GM23338 (cell line): ENCODE results near the gene PLXNA2. TPM values are rescaled to one million over a fixed set of nuclear protein-coding genes. Genes with fewer than 3 reads are reported as not detected.
A peak's percentile ranks its signal among the peaks of the same experiment; 100 is the strongest.

Experiments
- ATAC-seq: fragments of 200-7000 bp; cut with Tn5 transposase; 3 replicates; pipeline ENCODE4 v1.9.1; 2020
- DNase-seq: peaks from one replicate; pipeline ENCODE4 v3.0.0-alpha.2; 2015; ENCODE audit warnings: low spot score
- H2AFZ ChIP-seq: fragments of 200-600 bp; sonication (generic); 2 replicates; pipeline ENCODE4 v1.8.0; 2016; ENCODE audit warnings: antibody characterized with exemption, mild to moderate bottlenecking, moderate library complexity
- H3F3A ChIP-seq: fragments of 200-600 bp; sonication (generic); replicated peaks from 2 replicates; pipeline ENCODE4 v1.8.0; 2017; ENCODE audit warnings: antibody characterized with exemption, mixed run types, low read depth
- H3K27ac ChIP-seq: fragments of 200-600 bp; sonication (generic); 2 replicates; pipeline ENCODE4 v1.6.1; 2016; ENCODE audit warnings: low read depth
- H3K27me3 ChIP-seq: fragments of 200-600 bp; sonication (generic); 2 replicates; pipeline ENCODE4 v1.8.0; 2016; ENCODE audit warnings: mild to moderate bottlenecking, mixed run types, moderate library complexity; ENCODE audit not compliant: insufficient read depth
- H3K36me3 ChIP-seq: fragments of 200-600 bp; sonication (generic); 2 replicates; pipeline ENCODE4 v1.8.0; 2016; ENCODE audit warnings: mild to moderate bottlenecking; ENCODE audit not compliant: insufficient read depth
- H3K4me1 ChIP-seq: fragments of 200-600 bp; sonication (generic); 2 replicates; pipeline ENCODE4 v1.8.0; 2016; ENCODE audit warnings: mild to moderate bottlenecking, moderate library complexity; ENCODE audit not compliant: insufficient read depth
- H3K4me2 ChIP-seq: fragments of 200-600 bp; sonication (generic); 2 replicates; pipeline ENCODE4 v1.7.1; 2017; ENCODE audit warnings: mixed run types
- H3K4me3 ChIP-seq: fragments of 200-600 bp; sonication (generic); 2 replicates; pipeline ENCODE4 v1.6.1; 2016; ENCODE audit warnings: mixed run types
- H3K79me2 ChIP-seq: fragments of 200-600 bp; sonication (generic); replicated peaks from 2 replicates; pipeline ENCODE4 v1.8.0; 2017; ENCODE audit warnings: mild to moderate bottlenecking; ENCODE audit not compliant: insufficient read depth
- H3K9me2 ChIP-seq: fragments of 200-600 bp; sonication (generic); 2 replicates; pipeline ENCODE4 v1.8.0; 2017; ENCODE audit not compliant: insufficient read depth
- H4K20me1 ChIP-seq: fragments of 200-600 bp; sonication (generic); replicated peaks from 2 replicates; pipeline ENCODE4 v1.8.0; 2017; ENCODE audit warnings: mild to moderate bottlenecking; ENCODE audit not compliant: insufficient read depth
- H3K27ac Mint-ChIP-seq: 2 replicates; pipeline ENCODE4 v1.8.0; 2020; ENCODE audit warnings: inconsistent platforms, mild to moderate bottlenecking, moderate library complexity, mixed read lengths
- H3K27me3 Mint-ChIP-seq: 3 replicates; pipeline ENCODE4 v1.8.0; 2022; ENCODE audit warnings: low read depth, mild to moderate bottlenecking, moderate library complexity, mixed read lengths, inconsistent platforms; ENCODE audit not compliant: insufficient read depth, poor library complexity
- H3K36me3 Mint-ChIP-seq: 3 replicates; pipeline ENCODE4 v1.8.0; 2021; ENCODE audit warnings: low read depth, mild to moderate bottlenecking, inconsistent platforms, moderate library complexity, mixed read lengths
- H3K4me1 Mint-ChIP-seq: 3 replicates; pipeline ENCODE4 v1.8.0; 2020; ENCODE audit warnings: mild to moderate bottlenecking, inconsistent platforms, mixed read lengths
- H3K4me3 Mint-ChIP-seq: 3 replicates; pipeline ENCODE4 v1.8.0; 2021; ENCODE audit warnings: moderate library complexity, mild to moderate bottlenecking, inconsistent platforms, mixed read lengths
- H3K9me3 Mint-ChIP-seq: 3 replicates; pipeline ENCODE4 v1.8.0; 2020; ENCODE audit warnings: moderate library complexity, mild to moderate bottlenecking, inconsistent platforms, mixed read lengths
- EZH2 ChIP-seq: fragments of 200-600 bp; sonication (generic); IDR thresholded peaks from one replicate; pipeline ENCODE4 v1.8.0; 2017; ENCODE audit warnings: antibody characterized with exemption, mild to moderate bottlenecking, low read depth; ENCODE audit not compliant: unreplicated experiment
- EZH2phosphoT487 ChIP-seq: fragments of 200-600 bp; sonication (generic); IDR thresholded peaks from one replicate; pipeline ENCODE4 v1.8.1; 2018; ENCODE audit warnings: antibody characterized with exemption; ENCODE audit not compliant: unreplicated experiment
- JUNB ChIP-seq: IDR thresholded peaks from one replicate; pipeline ENCODE4 v1.6.1; 2016; ENCODE audit warnings: antibody characterized with exemption; ENCODE audit not compliant: unreplicated experiment
- NANOG ChIP-seq: IDR thresholded peaks from 2 replicates; pipeline ENCODE4 v1.6.1; 2016; ENCODE audit warnings: antibody characterized with exemption, borderline replicate concordance
- ZNF114 ChIP-seq: fragments of 250-450 bp; sonication (Bioruptor Pico); IDR thresholded peaks from 2 replicates; pipeline ENCODE4 v1.5.0; 2020; ENCODE audit warnings: mild to moderate bottlenecking, moderate library complexity
- polyA plus RNA-seq: library from polyadenylated mRNA; unstranded; fragments of >200 nt; fragmentation: Nextera tagmentation; extraction: Ambion mirVana; gene quantifications from 2 replicates; pipeline ENCODE4 v1.2.1, GENCODE V29; 2016
- total RNA-seq: library from RNA; depleted of rRNA; stranded (reverse); fragments of >200 nt; shearing (Covaris generic); gene quantifications from 2 replicates; pipeline ENCODE4 v1.2.3, GENCODE V29; 2014
- TF ChIP-seq, protein P1 (sequence below): IDR thresholded peaks from one replicate; pipeline ENCODE4 v1.6.1; 2018; ENCODE audit warnings: antibody characterized with exemption; ENCODE audit not compliant: unreplicated experiment
- TF ChIP-seq, protein P2 (sequence below): fragments of 250-450 bp; sonication (Bioruptor Pico); IDR thresholded peaks from 2 replicates; pipeline ENCODE4 v1.5.0; 2020; ENCODE audit warnings: mild to moderate bottlenecking, moderate library complexity
- TF ChIP-seq, protein P3 (sequence below): IDR thresholded peaks from 2 replicates; pipeline ENCODE4 v1.6.1; 2016; ENCODE audit warnings: antibody characterized with exemption

PLXNA2 gene
- total and polyA plus RNA-seq, 2 experiments from 2014 or later = 0.40 to 1.8 TPM

DNA sequence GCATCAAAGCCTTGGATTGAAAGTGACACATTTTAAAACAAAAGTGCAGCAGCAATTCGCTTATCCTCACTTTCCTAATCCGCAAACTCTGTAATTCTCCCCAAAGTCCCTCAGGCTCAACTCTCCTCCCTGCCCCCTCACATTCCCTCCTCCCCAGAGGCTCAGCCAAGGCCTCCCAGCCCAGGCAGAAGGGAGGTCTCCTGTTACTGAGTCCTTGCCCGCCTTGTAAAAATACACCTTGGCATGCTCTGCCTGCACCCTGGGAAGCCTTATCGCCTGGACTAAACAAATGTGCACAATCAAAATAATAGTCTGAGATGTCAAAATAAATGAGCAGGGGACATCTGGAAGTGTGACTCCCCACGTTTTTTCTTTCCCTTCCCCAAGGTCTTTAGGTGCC is 109.7 kb downstream of the PLXNA2 start:
- H3K36me3 ChIP-seq = no peaks in the 10 kb centered on the region
- peak; percentile 22 for ATAC-seq
- no peak for TF ChIP-seq NANOG
- no peak for TF ChIP-seq EZH2phosphoT487
- no peak for TF ChIP-seq EZH2
- TF ChIP-seq, protein P1, sequence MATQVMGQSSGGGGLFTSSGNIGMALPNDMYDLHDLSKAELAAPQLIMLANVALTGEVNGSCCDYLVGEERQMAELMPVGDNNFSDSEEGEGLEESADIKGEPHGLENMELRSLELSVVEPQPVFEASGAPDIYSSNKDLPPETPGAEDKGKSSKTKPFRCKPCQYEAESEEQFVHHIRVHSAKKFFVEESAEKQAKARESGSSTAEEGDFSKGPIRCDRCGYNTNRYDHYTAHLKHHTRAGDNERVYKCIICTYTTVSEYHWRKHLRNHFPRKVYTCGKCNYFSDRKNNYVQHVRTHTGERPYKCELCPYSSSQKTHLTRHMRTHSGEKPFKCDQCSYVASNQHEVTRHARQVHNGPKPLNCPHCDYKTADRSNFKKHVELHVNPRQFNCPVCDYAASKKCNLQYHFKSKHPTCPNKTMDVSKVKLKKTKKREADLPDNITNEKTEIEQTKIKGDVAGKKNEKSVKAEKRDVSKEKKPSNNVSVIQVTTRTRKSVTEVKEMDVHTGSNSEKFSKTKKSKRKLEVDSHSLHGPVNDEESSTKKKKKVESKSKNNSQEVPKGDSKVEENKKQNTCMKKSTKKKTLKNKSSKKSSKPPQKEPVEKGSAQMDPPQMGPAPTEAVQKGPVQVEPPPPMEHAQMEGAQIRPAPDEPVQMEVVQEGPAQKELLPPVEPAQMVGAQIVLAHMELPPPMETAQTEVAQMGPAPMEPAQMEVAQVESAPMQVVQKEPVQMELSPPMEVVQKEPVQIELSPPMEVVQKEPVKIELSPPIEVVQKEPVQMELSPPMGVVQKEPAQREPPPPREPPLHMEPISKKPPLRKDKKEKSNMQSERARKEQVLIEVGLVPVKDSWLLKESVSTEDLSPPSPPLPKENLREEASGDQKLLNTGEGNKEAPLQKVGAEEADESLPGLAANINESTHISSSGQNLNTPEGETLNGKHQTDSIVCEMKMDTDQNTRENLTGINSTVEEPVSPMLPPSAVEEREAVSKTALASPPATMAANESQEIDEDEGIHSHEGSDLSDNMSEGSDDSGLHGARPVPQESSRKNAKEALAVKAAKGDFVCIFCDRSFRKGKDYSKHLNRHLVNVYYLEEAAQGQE = no peak
- TF ChIP-seq JUNB = no peak
- TF ChIP-seq, protein P2, sequence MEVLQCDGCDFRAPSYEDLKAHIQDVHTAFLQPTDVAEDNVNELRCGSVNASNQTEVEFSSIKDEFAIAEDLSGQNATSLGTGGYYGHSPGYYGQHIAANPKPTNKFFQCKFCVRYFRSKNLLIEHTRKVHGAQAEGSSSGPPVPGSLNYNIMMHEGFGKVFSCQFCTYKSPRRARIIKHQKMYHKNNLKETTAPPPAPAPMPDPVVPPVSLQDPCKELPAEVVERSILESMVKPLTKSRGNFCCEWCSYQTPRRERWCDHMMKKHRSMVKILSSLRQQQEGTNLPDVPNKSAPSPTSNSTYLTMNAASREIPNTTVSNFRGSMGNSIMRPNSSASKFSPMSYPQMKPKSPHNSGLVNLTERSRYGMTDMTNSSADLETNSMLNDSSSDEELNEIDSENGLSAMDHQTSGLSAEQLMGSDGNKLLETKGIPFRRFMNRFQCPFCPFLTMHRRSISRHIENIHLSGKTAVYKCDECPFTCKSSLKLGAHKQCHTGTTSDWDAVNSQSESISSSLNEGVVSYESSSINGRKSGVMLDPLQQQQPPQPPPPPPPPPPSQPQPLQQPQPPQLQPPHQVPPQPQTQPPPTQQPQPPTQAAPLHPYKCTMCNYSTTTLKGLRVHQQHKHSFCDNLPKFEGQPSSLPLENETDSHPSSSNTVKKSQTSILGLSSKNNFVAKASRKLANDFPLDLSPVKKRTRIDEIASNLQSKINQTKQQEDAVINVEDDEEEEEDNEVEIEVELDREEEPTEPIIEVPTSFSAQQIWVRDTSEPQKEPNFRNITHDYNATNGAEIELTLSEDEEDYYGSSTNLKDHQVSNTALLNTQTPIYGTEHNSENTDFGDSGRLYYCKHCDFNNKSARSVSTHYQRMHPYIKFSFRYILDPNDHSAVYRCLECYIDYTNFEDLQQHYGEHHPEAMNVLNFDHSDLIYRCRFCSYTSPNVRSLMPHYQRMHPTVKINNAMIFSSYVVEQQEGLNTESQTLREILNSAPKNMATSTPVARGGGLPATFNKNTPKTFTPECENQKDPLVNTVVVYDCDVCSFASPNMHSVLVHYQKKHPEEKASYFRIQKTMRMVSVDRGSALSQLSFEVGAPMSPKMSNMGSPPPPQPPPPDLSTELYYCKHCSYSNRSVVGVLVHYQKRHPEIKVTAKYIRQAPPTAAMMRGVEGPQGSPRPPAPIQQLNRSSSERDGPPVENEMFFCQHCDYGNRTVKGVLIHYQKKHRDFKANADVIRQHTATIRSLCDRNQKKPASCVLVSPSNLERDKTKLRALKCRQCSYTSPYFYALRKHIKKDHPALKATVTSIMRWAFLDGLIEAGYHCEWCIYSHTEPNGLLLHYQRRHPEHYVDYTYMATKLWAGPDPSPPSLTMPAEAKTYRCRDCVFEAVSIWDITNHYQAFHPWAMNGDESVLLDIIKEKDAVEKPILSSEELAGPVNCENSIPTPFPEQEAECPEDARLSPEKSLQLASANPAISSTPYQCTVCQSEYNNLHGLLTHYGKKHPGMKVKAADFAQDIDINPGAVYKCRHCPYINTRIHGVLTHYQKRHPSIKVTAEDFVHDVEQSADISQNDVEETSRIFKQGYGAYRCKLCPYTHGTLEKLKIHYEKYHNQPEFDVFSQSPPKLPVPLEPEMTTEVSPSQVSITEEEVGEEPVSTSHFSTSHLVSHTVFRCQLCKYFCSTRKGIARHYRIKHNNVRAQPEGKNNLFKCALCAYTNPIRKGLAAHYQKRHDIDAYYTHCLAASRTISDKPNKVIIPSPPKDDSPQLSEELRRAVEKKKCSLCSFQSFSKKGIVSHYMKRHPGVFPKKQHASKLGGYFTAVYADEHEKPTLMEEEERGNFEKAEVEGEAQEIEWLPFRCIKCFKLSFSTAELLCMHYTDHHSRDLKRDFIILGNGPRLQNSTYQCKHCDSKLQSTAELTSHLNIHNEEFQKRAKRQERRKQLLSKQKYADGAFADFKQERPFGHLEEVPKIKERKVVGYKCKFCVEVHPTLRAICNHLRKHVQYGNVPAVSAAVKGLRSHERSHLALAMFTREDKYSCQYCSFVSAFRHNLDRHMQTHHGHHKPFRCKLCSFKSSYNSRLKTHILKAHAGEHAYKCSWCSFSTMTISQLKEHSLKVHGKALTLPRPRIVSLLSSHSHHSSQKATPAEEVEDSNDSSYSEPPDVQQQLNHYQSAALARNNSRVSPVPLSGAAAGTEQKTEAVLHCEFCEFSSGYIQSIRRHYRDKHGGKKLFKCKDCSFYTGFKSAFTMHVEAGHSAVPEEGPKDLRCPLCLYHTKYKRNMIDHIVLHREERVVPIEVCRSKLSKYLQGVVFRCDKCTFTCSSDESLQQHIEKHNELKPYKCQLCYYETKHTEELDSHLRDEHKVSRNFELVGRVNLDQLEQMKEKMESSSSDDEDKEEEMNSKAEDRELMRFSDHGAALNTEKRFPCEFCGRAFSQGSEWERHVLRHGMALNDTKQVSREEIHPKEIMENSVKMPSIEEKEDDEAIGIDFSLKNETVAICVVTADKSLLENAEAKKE (CRISPR knock-in tag) = no peak
- no peak for TF ChIP-seq ZNF114 (CRISPR knock-in tag)
- TF ChIP-seq, protein P3, sequence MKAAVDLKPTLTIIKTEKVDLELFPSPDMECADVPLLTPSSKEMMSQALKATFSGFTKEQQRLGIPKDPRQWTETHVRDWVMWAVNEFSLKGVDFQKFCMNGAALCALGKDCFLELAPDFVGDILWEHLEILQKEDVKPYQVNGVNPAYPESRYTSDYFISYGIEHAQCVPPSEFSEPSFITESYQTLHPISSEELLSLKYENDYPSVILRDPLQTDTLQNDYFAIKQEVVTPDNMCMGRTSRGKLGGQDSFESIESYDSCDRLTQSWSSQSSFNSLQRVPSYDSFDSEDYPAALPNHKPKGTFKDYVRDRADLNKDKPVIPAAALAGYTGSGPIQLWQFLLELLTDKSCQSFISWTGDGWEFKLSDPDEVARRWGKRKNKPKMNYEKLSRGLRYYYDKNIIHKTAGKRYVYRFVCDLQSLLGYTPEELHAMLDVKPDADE = no peak
- no peak overlapping the region for H3K4me3 ChIP-seq
- peaks cover 36% of the 10 kb centered on the region for H3K4me1 ChIP-seq
- Mint-ChIP-seq H3K4me3 (no peak overlapping the region; the same call in 2 of the 3 replicates), H3K27me3 (peaks cover 11% of the 10 kb centered on the region), H3K27ac (no peak overlapping the region), H3K9me3 (no peaks in the 10 kb centered on the region), H3K36me3 (no peaks in the 10 kb centered on the region), H3K4me1 (peaks cover 48% of the 10 kb centered on the region)
- H4K20me1 ChIP-seq = no peaks in the 10 kb centered on the region
- no peak overlapping the region for H3K4me2 ChIP-seq
- peaks cover 10% of the 10 kb centered on the region for H3K27me3 ChIP-seq
- no peak overlapping the region for H3K27ac ChIP-seq
- no peaks in the 10 kb centered on the region for H3F3A ChIP-seq
- no peaks in the 10 kb centered on the region for H3K9me2 ChIP-seq
- H2AFZ ChIP-seq = peak overlapping the region; percentile 66; the same call in 1 of the 2 replicates
- no peaks in the 10 kb centered on the region for H3K79me2 ChIP-seq
- DNase-seq = peak; percentile 35
